Measurements from ENCODE around the gene RAPGEF1. TPM values are rescaled to one million over a fixed set of nuclear protein-coding genes. Genes with fewer than 3 reads are reported as not detected.

RAPGEF1 gene
- total and polyA plus RNA-seq, 9 of the 15 experiments (the other 6 are each of a cell fraction or from before 2014, with no cell fraction given) = 0.06 to 44.1 (median 19.9) TPM

- Histone ChIP-seq H3K36me3 (ENCODE audit: control insufficient read depth, insufficient read depth, low read length) (no peaks in the 10 kb centered on the region), H4K20me1 (replicated peaks; ENCODE audit: control insufficient read depth, insufficient read depth, low read length) (peaks cover 14% of the 10 kb centered on the region), H3K9ac (ENCODE audit: insufficient read depth in 1 of 2, low read depth in 2 of 2, low read length in 2 of 2) (no peak overlapping the region), H3K27ac (ENCODE audit: extremely low read depth, low read depth, low read length) (no peak overlapping the region), H2AFZ (ENCODE audit: low read depth, low read length) (no peak overlapping the region), H3K4me1 (replicated peaks in 1 of 2; ENCODE audit: control insufficient read depth in 2 of 2, insufficient read depth in 2 of 2, low read length in 2 of 2) (peaks cover 8 to 17% of the 10 kb centered on the region in 2 experiments), H3K79me2 (ENCODE audit: control insufficient read depth, insufficient read depth, low read length) (peaks cover 10% of the 10 kb centered on the region; the same call in 1 of the 3 replicates), H3K9me3 (replicated peaks; ENCODE audit: control insufficient read depth, insufficient read depth, low read depth, low read length) (no peaks in the 10 kb centered on the region), H3K27me3 (ENCODE audit: control insufficient read depth in 2 of 2, insufficient read depth in 2 of 2, low read length in 2 of 2) (no peaks in the 10 kb centered on the region), H3K4me3 (no peak overlapping the region), H3K9me1 (ENCODE audit: control insufficient read depth, insufficient read depth, low read length) (no peaks in the 10 kb centered on the region), H3K4me2 (ENCODE audit: insufficient read depth, low read length) (no peak overlapping the region)
- FAIRE-seq (no peak), DNase-seq (ENCODE audit: extremely low read depth in 1 of 4, low spot score in 3 of 4) (no peak), ATAC-seq (no peak)
- WGBS (ENCODE audit: insufficient coverage, low coverage, missing lambda C conversion rate) = 70% methylated on average over 3 of the region's 7 CpGs
- no peak for TF ChIP-seq SETDB1 (IDR thresholded peaks at IDR 0.05; ENCODE audit: low read length)
- no peak for TF ChIP-seq ZNF224 (CRISPR knock-in tag; IDR thresholded peaks at IDR 0.05)
- TF ChIP-seq ZNF12 (CRISPR knock-in tag; IDR thresholded peaks at IDR 0.05) = no peak
- TF ChIP-seq ZNF134 (CRISPR knock-in tag; conservative IDR thresholded peaks at IDR 0.05) = no peak
- no peak for TF ChIP-seq NFE2L1 (tag; IDR thresholded peaks at IDR 0.05; ENCODE audit: borderline replicate concordance, low read depth)
- TF ChIP-seq CUX1 (CRISPR knock-in tag; IDR thresholded peaks at IDR 0.05) = no peak
- TF ChIP-seq, protein P1, sequence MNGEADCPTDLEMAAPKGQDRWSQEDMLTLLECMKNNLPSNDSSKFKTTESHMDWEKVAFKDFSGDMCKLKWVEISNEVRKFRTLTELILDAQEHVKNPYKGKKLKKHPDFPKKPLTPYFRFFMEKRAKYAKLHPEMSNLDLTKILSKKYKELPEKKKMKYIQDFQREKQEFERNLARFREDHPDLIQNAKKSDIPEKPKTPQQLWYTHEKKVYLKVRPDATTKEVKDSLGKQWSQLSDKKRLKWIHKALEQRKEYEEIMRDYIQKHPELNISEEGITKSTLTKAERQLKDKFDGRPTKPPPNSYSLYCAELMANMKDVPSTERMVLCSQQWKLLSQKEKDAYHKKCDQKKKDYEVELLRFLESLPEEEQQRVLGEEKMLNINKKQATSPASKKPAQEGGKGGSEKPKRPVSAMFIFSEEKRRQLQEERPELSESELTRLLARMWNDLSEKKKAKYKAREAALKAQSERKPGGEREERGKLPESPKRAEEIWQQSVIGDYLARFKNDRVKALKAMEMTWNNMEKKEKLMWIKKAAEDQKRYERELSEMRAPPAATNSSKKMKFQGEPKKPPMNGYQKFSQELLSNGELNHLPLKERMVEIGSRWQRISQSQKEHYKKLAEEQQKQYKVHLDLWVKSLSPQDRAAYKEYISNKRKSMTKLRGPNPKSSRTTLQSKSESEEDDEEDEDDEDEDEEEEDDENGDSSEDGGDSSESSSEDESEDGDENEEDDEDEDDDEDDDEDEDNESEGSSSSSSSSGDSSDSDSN (IDR thresholded peaks at IDR 0.05; ENCODE audit: borderline replicate concordance in 1 of 2, low read depth in 2 of 2, low read length in 2 of 2) = no peak
- no peak for TF ChIP-seq ZBTB7A (IDR thresholded peaks at IDR 0.05; ENCODE audit: borderline replicate concordance, control insufficient read depth, low read depth, low read length)
- ChIA-PET CTCF (ENCODE audit: low intra/inter-chr PET ratio) (no interaction called here), POLR2A (no interaction called here)
- BruUV-seq (replicated peaks) = no TSS peak
- intact Hi-C loops (cut with micrococcal nuclease) (no loop called here), in situ Hi-C loops (cut with MboI) (loop anchor here (25.0 kb wide), 1 partner anchor 988 kb away; no protein-coding TSS in a partner anchor)
Measured at GRCh38 chr9:131700076-131700475, 39.8 kb downstream of the RAPGEF1 start.
